Measurements from ENCODE around the gene EIF4G3. TPM values are rescaled to one million over a fixed set of nuclear protein-coding genes. Genes with fewer than 3 reads are reported as not detected.
"Not testable (repeated sequence)": the region's sequence is repeated elsewhere in the genome, so short reads cannot be mapped to it uniquely, and the experiment has no call there.

The EIF4G3 gene
- total and polyA plus RNA-seq, 7 donors = 11.3 to 58.1 (median 39.5) TPM

DNA sequence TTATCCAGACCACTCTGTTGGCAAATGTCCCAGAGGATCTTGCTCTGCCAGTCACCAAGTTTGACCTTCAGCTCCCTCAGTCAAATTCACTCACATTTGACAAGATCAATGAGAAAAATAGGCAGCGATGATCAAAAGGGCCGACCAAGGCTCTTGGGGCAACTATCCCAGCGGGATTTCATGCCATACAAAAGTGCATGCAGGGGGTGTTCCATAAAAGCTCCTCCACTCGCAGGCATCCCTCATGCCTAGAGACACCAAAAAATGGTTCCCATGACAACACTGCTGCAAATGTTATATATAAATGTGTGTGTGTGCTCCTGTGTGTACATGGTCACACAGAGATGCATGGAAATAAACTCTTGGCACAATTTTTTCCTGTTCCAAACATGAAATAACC, 16.2 kb upstream of the EIF4G3 start:
- Histone ChIP-seq H3K4me1 (peaks cover 17% of the 10 kb centered on the region), H3K9me3 (no peaks in the 10 kb centered on the region), H3K4me3 (no peak overlapping the region), H3K36me3 (ENCODE audit: insufficient read depth in 1 of 2, low read depth in 1 of 2) (no peaks in the 10 kb centered on the region), H3K27me3 (ENCODE audit: insufficient read depth in 3 of 3, low read length in 2 of 3) (no peaks in the 10 kb centered on the region), H3K27ac (peak overlapping the region; percentile 59)
- intact Hi-C loops (cut with DNase I) = loop anchor here (5.0 kb wide), 3 partner anchors 206 to 496 kb away; no protein-coding TSS in a partner anchor
- 41 to 61% (median 47%) methylated on average over 4 of the region's 4 CpGs for WGBS, 3 donors
- DNase-seq = no peak
- ATAC-seq = no peak
- no peak for TF ChIP-seq CTCF (IDR thresholded peaks at IDR 0.05)

- Histone ChIP-seq H3K4me1 (peaks cover 17% of the 10 kb centered on the region), H3K27me3 (ENCODE audit: insufficient read depth in 3 of 3, low read length in 2 of 3) (no peaks in the 10 kb centered on the region), H3K9me3 (no peaks in the 10 kb centered on the region), H3K4me3 (peak overlapping the region; percentile 34), H3K27ac (peak overlapping the region; percentile 59), H3K36me3 (ENCODE audit: insufficient read depth in 1 of 2, low read depth in 1 of 2) (no peaks in the 10 kb centered on the region)
- no peak for TF ChIP-seq CTCF (IDR thresholded peaks at IDR 0.05)
- intact Hi-C loops (cut with DNase I) = loop anchor here (5.0 kb wide), 3 partner anchors 205 to 495 kb away; no protein-coding TSS in a partner anchor
- WGBS, 3 donors = 19 to 31% (median 27%) methylated on average over 5 of the region's 5 CpGs
- ATAC-seq (peak in 2 of 4 donors; percentile 58 to 79), DNase-seq (peak in 1 of 2 donors; percentile 51)
These were observed 15.6 kb upstream of the EIF4G3 start for GRCh38 chr1:21192284-21192683.

DNA sequence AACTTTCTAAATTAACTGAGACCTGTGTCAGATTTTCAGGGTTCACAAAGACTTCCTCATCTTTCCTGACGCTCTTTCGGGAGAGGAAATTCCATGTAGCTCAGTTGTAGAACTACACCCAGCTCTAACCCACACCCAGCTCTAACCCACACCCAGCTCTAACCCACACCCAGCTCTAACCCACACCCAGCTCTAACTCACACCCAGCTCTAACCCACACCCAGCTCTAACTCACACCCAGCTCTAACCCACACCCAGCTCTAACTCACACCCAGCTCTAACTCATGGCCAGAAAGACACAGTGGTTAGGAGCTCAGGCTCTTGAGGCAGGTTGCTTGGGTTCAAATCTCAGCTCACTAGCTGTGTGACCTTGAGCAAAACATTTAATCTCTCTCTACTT, 14.1 kb upstream of the EIF4G3 start:
- not testable (repeated sequence) for H3K27me3 ChIP-seq (ENCODE audit: insufficient read depth in 3 of 3, low read length in 2 of 3); H3K9me3 ChIP-seq; DNase-seq; H3K36me3 ChIP-seq (ENCODE audit: insufficient read depth in 1 of 2, low read depth in 1 of 2); ATAC-seq; H3K4me3 ChIP-seq; H3K27ac ChIP-seq
- H3K4me1 ChIP-seq = peaks cover 17% of the 10 kb centered on the region
- intact Hi-C loops (cut with DNase I) = loop anchor here (5.0 kb wide), 3 partner anchors 203 to 493 kb away; no protein-coding TSS in a partner anchor
- WGBS, 3 donors = 51 to 79% (median 78%) methylated on average over 2 of the region's 2 CpGs

DNA sequence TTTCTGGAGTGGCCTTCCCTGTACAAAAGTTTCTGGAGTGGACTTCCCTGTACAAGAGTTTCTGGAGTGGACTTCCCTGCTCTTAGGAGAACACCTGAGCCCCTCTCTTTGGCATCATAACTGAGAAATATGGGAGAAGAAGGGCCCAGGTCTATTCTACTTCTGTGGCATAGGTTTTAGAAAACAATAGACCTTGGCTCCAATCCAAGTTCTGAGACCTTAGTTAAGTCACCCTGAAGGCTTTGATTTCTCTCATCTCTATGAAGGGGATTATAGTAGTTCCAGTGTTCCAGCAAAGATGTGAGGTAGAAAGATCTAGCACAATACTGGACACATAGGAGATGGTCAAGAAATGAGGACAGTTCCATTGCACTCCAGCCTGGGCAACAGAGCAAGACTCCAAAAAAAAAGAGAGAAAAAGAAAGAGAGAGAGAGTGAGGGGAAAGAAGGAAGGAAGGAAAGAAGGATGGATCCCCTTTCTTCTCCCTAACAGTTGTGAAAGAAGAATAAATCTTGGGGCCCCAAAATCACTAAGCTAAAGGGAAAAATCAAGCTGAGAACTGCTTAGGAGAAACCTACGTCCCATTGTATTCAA, 13.3 kb upstream of the EIF4G3 start:
- TF ChIP-seq CTCF (IDR thresholded peaks at IDR 0.05) = no peak
- DNase-seq (no peak), ATAC-seq (no peak)
- intact Hi-C loops (cut with DNase I) = loop anchor here (5.0 kb wide), 3 partner anchors 203 to 493 kb away; no protein-coding TSS in a partner anchor
- H3K4me3 ChIP-seq = no peak overlapping the region
- no peak overlapping the region for H3K27ac ChIP-seq
- 86 to 100% (median 100%) methylated on average over 1 of the region's 1 CpG for WGBS, 3 donors
- no peaks in the 10 kb centered on the region for H3K27me3 ChIP-seq (ENCODE audit: insufficient read depth in 3 of 3, low read length in 2 of 3)
- no peaks in the 10 kb centered on the region for H3K9me3 ChIP-seq
- H3K36me3 ChIP-seq (ENCODE audit: insufficient read depth in 1 of 2, low read depth in 1 of 2) = no peaks in the 10 kb centered on the region
- peaks cover 16% of the 10 kb centered on the region for H3K4me1 ChIP-seq

GRCh38 chr1:21189421-21189820, 12.7 kb upstream of the EIF4G3 start:
- no peaks in the 10 kb centered on the region for H3K36me3 ChIP-seq (ENCODE audit: insufficient read depth in 1 of 2, low read depth in 1 of 2)
- no peak for ATAC-seq
- no peaks in the 10 kb centered on the region for H3K27me3 ChIP-seq (ENCODE audit: insufficient read depth in 3 of 3, low read length in 2 of 3)
- no peak overlapping the region for H3K27ac ChIP-seq
- no peaks in the 10 kb centered on the region for H3K9me3 ChIP-seq
- H3K4me1 ChIP-seq = peaks cover 13% of the 10 kb centered on the region
- H3K4me3 ChIP-seq = no peak overlapping the region
- TF ChIP-seq CTCF (IDR thresholded peaks at IDR 0.05) = no peak
- DNase-seq = no peak
- 52 to 68% (median 56%) methylated on average over 3 of the region's 3 CpGs for WGBS, 3 donors
- intact Hi-C loops (cut with DNase I) = no loop called here
